ENCODE measurements around the gene TSHZ2.

- TF ChIP-seq, protein P1, sequence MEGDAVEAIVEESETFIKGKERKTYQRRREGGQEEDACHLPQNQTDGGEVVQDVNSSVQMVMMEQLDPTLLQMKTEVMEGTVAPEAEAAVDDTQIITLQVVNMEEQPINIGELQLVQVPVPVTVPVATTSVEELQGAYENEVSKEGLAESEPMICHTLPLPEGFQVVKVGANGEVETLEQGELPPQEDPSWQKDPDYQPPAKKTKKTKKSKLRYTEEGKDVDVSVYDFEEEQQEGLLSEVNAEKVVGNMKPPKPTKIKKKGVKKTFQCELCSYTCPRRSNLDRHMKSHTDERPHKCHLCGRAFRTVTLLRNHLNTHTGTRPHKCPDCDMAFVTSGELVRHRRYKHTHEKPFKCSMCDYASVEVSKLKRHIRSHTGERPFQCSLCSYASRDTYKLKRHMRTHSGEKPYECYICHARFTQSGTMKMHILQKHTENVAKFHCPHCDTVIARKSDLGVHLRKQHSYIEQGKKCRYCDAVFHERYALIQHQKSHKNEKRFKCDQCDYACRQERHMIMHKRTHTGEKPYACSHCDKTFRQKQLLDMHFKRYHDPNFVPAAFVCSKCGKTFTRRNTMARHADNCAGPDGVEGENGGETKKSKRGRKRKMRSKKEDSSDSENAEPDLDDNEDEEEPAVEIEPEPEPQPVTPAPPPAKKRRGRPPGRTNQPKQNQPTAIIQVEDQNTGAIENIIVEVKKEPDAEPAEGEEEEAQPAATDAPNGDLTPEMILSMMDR (IDR thresholded peaks at IDR 0.05 in 4 of 5, conservative IDR thresholded peaks at IDR 0.05 in 1 of 5), result no peak
- no peak for TF ChIP-seq POLR2A (IDR thresholded peaks at IDR 0.05)
Observed at GRCh38 chr20:53237461-53237860, 265.3 kb downstream of the TSHZ2 start.
